Stromal cell of bone marrow (primary cell): ENCODE data around the gene SRCAP.

Experiments used
- DNase-seq: peaks from one replicate; pipeline ENCODE4 v3.0.0-alpha.2; 2012; ENCODE audit warnings: low read depth

Gene SRCAP

DNA sequence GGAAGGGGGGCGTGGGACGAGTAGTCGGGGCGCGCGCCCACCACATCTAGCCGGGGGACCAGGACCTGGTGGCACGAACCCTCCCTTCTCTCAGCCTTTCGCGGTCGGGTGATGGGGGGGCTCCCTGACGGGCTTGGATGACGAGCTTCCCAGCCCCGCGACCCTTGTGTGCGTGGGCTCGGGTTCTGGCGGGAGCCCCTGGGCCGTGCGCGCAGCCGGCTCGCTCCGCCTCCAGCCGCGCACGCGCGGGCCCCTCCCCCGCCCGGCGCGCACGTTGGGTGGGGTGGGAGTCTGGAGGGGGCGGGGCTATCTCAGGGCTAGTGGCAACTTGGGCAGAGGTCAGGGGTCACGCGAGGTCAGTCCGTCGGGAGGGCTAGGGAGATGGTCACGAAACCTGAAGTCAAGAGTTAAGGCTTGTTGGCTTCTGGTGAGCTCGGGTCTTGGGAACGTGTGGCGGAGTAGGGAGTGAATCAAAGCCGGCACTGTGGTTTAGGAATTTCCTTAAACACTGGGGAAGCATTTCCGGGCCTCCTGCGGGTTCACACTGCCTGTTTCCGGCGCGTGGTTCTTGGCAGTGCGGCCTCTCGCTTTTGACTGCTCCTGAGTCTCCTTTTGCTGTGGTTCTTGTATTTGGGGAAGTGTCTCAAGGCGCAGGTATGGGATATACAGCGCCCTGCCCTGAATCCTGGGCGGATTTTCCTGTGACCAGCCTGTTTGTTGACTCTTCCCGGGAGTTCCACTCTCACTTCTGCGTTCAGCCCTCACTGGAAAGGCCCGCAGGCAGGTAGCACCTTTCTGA is at the start of gene SRCAP:
TSS of gene SRCAP (plus strand) at position 356 of the 799 bp plus-strand sequence. CDS start 1,654 bp downstream, outside the sequence.
- peak; percentile 44 for DNase-seq

DNA sequence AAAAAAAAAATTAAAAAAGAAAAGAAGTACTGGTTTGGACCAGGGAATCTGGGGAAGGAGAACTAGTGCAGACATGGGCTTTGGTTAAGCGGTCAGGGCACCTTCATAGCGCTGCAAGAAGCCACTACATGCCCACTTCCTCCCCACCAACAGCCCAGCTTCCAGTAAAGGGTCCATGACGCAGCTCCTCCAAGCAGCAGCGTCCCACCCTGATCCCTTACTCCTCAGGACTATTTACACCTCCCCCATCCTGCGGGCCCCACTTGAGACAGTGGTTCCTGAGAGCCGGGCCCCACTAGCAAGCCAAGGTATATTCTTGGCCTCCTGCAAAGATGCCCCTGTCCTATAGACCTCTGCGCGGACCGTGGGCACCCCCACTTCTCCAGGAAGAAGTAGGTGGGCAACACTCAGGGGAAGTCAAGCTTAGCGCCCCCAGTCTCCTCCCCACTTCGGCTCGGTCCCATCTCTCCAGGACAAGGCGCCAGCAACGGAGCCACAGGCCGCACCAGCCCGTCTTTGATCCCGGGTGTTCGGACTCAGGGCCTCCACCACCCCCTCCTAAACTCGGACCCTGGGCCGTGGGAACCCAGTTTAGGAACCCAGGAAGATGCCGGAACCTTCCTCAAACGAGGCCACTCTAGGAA is 49.1 kb upstream of the SRCAP start:
- no peak for DNase-seq

DNA sequence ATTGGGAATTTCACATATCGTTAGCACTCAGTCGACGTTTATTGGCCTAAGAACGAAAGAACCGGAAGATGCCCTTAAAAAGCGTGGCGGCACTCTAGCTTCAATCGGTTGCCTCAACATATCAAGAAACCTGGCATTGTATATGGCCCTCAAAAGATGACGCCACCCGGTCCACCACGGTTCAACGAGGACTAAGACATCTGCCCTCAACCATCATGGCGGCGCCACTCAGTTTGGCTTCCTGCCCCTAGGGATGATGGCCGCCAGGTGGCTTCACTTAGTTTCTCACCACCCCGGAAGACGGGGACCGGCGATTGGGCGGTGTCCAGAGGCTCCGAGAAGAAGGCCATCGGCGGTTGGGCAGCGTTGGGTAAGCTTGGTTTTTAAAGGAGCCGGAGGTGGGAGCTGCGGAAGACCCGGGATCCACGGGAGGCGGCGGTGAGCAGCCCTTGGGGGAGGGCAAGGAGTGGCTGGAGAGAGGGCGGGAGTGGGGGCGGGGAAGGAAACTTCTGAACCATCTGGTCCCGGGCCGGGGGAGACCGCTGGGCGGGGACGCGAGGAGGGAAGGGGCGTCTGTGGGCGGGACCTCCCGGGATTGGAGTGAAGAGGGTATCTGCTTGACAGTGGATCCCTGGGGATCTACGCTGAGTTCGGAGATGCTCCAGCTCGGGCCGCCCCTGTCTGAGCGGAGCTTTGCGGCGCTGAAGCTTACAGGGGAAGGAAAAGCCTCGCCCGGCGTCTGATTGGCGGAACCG is 48.4 kb upstream of the SRCAP start, which contains the start of gene PRR14:
TSS of gene PRR14 (plus strand) at position 592 of the 755 bp plus-strand sequence. CDS start 686 bp downstream, outside the sequence.
- DNase-seq = peak; percentile 99

DNA sequence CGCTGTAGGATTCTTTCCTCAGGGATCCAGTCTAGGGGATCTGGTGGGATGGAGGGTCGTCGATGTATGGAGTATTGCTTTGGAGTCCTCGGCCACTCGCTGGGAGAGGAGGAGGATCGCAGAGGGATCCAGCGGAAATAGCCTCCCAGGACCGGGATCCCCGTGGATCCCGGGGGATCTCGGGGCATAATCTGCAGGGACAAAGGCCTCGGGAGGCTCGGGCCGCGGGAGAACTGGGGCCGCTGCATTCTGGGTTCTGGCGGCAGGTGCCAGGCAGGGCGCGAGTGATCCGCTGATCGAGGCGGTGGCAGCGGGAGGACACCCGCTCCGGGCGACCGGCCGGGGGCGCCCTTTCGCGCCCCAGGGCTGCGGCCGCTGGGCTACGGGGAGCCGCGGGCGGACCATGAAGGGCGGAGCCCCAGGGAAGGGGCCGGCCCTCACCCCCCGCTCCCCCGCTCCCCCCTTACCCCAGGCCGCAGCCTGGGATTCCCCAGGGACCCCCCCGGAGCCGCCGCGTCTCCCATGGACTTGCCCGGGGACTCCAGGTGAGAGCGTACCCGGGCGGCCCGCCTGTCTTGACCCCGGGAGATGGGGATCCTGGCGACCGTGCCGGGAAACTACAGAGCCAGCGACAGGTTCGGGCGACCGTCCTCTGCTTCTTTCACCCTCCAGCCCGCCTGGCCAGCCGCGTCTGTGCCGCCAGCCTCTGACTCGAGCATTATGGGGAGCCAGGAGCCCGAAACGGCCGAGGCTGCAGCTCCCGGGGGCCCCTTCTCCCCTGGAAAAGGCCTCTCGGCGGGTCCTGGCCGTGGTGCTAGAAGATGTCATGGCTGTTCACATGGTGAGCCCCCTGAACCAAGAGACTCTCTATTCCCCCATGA is 47.6 kb upstream of the SRCAP start:
- peak; percentile 55 for DNase-seq

DNA sequence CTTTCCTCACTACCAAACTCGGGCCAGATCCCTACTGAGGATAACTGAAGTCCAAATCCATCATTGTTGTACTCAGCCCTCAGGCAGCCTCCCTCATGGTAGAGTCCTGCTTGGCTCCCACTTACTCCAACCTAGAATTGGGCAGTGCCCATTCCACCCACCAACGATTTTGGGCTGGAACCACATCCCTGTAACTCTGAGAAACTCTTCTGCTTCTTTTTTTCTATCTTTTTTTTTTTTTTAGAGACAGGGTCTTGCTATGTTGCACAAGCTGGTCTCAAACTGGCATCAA is 47.0 kb upstream of the SRCAP start:
- DNase-seq = no peak

DNA sequence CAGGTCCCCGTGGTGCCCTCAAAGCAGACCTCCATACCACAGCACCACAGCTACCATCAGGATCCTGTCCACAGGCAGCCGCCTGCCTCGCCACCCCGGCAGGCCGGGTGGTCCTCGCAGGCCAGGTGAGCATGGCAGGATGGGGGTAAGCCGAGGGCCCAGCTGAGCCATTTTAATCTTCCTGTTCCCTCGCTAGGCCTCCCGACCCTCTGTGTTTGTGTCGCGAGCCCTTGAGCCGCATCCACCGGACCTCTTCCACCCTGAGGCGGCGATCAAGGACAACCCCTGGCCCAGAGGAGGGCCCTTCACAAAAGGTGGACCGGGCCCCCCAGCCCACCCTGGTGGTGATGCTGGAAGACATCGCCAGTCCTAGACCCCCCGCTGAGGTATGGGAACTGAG is 46.3 kb upstream of the SRCAP start:
- no peak for DNase-seq

DNA sequence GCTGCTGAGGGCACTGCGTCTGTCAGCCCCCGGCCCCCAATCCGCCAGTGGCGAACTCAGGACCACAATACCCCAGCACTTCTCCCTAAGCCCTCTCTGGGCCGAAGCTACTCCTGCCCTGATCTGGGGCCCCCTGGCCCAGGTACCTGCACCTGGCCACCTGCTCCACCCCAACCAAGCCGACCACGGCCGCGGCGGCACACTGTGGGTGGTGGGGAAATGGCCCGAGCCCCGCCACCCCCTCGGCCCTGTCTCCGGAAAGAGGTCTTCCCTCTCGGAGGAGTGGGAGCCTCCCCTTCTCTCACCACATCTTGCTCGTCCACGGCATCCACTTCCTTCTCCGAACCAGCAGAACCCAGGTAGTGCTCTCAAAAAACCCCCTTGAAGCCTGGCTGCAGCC is 44.1 kb upstream of the SRCAP start:
- DNase-seq = no peak

DNA sequence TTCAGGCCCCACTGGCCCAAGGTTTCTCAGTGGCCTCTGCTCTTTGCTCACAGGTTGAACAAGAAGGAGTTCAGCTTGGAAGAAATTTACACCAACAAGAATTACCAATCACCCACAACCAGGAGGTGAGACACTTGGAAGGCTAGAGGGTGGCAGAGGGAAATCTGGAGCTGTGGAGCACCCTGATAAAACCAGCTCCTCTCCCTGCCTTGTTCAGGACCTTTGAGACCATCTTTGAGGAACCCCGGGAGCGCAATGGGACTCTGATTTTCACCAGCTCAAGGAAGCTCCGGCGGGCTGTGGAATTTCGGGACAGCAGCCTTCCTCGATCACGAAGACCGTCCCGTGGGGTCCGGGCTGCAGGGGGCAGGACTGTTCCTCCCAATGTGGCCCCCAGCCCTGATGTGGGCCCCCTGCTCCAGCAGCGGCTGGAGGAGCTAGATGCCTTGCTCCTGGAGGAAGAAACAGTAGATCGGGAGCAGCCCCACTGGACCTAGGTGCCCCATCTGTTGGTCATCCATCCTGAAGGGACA is 43.1 kb upstream of the SRCAP start:
- DNase-seq = no peak

DNA sequence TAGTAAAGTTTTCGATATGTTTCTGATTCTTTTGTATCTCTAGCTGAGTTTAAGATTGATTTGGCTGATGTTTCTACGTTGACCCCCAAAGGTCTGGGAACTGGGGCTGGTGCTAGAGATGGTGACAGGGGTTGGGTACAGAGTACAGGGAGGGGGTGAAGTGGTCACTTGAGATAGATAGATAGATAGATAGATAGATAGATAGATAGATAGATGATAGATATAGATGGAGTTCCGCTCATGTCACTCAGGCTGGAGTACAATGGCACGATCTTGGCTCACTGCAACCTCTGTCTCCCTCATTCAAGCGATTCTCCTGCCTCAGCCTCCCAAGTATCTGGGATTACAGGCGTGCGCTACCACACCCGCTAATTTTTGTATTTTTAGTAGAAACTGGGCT is 42.6 kb upstream of the SRCAP start:
- DNase-seq = no peak

DNA sequence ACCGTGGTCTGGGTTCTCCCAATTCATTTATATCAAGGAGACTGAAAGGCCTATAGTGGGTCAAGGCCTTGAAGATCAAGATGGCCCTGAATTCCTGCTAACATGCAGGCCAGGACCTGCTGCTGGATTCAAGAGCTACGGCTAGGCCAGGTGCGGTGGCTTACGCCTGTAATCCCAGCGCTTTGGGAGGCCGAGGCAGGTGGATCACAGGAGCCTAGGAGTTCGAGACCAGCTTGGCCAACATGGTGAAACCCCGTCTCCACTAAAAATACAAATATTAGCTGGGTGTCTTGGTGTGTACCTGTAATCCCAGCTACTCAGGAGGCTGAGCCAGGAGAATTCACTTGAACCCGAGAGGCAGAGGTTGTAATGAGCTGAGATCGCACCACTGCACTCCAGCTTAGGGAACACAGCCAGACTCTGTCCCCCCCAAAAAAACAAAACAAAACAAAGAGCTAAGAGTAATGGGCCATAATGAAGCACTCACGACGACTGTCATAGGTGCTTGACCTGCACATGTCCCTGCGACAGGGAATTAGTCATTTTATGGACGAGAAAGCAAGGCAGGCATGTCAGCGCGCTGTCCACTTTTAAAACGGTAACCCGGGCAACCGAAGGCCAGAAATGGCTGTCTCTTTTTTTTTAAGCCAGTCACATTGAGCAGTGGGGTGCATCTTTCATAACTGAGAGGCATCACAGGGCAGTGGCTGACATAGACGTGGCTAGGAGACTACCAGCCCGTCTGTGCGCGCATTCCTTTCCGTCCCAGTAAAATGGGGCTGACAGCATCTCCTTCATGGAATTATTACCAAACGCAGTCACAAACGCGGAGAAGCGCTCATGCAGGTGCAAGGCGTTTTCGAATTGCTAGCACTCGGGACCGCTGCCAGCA is 41.8 kb upstream of the SRCAP start:
- peak; percentile 41 for DNase-seq

DNA sequence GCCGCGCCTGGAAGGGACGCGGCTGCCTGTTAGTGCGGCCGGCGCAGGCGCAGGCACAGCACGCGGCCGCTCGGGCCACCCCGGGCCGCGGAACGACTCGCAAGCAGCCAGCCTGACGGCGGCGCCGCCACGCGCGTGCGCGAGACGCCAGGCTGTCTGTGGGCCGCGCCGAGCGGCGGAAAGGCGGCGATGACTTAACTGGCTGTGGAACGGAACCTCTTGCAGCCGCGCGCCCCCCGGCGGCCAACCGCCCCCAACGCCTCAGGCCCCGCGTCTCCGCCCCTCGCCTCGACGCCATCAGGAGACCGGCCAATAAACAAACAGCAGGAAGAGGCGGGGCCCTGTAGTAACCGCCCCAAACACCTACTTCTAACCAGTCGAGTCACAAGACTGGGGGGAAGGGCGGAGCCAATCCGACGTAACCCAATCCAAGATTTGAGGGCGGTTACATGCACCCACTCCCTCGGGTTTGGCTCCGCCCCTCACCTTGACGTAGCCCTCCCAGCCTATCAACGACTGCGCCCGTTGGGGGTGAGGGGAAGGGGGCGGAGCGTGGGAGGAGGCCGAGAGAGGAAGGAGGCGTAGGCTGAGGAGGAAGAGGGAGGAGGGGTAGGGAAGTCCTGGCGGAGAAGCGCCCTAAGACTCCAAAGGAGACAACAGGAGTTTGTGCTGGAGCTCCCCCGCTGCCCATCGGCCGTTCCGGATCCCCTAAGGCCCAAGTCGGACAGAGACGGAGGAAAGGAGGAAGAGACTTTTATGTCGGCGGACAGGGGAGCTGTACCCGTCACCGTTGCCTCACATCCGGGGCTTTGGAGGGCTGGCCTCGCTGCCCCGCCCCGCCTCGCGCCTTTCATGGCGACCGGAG is 40.9 kb upstream of the SRCAP start, which contains the start of gene FBRS:
TSS of gene FBRS (plus strand) at position 566 of the 865 bp plus-strand sequence. CDS start 1,088 bp downstream, outside the sequence.
- DNase-seq = peak; percentile 100

DNA sequence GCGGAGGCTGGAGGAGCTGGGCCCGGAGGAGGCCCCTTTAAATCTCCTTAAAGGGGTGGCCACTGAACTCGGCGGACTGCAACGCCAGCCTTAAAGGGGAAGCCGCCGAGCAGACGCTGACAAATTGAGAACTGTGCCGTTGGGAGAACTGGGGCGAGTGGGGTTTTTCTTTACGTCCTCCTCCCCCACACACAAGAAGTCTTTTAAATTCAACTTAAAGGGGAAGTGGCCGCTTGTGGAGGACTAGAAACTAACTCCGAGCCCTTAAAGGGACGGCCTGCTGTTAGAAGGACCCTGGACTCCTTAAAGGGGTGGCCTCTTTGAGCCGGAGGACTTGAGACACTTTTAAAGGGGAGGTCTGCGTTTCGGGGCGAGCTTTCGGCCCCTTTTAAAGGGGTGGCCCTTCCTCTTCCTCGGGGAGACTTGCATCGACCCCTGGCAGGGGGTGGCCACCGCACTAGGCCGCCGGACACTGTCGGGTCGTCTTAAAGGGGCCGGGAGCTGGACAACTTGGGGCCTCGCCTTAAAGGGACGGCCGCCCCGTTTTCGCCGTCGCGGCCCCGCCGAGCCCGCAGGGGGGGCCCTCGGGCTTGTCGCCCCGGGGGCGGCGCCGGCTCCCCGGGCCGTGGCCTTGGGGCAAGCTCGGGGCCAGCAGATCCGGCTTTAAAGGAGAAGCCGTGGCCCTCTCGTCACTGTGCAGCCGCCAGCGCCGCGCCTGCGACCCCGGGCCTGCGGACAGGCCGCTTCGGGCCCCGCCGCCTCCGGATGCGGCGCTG is 40.1 kb upstream of the SRCAP start:
- DNase-seq = peak; percentile 94

DNA sequence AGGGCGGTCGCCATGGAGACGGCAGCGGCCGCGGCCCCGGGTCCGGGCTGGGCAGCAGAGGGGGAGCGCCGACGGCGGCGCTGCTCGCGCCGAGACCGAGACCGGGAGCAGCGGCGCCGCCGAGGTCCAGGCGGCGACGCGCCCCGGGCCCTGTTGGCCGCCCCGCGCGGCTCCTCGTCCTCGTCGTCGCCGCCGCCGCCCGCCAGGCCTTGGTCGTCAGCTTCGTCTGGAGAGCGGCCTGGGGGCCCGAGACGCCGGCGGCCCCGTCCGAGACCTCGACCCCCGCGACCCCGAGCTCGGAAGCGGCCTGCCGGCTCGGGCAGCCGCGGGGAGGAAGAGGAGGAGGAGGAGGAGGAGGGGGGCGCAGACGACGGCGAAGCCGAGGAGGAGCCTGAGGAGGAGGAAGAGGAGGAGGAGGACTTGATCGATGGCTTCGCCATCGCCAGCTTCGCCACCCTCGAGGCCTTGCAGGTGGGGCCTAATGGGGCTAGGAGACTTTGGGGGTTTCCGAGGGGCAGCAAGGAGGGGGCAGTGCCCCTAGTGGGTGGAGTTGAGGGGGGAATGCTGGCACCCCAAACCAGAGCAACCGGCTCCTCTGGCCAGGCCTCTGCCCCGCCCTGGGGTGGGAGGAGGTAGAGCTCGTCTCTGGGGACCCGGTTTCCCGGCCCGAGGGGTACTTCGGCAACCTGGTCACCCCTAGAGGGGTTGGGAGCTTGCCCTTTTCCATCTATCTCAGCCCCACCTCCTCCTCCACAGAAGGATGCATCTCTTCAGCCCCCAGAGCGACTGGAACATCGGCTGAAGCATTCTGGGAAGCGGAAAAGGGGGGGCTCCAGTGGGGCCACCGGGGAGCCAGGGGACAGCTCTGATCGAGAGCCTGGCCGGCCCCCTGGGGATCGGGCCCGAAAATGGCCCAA is 39.2 kb upstream of the SRCAP start:
- DNase-seq = no peak

DNA sequence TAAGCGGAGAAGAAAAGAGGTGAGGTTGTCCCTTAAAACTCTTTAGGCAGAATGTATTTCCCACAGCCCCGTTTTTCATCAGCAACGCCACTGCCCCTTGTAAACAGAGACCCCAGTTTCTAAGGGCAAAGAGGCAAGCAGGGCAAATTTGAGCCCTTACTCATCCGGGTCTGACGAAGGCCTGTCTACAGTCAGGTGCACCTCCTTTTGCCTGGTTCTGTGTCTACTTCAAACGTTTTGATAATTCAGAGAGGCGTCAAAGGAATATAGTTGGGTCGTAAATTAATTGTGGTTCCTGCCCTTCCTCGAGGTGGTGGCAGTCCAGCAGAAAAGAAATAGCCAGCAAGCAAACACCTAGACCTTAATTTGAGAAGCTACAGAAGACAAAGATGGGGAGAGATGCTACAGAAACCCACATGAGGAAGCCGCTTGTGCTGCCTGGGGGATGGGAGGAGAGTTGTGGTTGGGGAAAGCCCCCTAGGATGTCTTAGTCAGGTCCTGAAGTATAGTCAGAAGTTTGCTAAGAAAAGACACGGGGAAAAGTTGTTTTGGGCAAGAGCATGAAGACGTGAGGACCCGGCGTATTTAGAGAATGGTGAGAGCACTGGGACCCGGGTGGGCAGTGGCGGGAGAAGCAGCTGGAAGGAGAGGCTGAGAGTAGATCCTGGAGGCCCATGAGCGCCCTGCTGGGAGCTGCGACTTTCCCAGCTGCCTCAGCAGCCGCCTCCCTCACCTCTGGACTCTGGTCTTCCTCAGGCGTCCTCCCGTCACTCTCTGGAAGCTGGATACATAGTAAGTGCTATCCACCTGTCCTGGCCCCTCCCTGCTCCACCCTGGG is 38.3 kb upstream of the SRCAP start:
- DNase-seq = no peak

DNA sequence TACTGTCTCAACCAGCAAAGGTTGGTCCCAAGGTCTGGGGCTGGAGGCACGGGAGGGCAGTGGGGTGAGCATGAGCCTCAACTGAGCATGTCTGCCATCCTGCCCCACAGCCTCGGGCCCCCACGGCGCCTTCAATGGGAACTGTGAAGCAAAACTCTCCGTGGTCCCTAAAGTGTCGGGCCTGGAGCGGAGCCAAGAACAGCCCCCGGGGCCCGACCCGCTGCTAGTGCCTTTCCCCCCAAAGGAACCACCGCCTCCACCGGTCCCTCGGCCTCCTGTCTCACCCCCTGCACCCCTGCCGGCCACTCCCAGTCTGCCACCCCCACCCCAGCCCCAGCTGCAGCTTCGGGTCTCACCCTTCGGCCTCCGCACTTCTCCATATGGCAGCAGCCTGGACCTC is 36.5 kb upstream of the SRCAP start:
- no peak for DNase-seq

DNA sequence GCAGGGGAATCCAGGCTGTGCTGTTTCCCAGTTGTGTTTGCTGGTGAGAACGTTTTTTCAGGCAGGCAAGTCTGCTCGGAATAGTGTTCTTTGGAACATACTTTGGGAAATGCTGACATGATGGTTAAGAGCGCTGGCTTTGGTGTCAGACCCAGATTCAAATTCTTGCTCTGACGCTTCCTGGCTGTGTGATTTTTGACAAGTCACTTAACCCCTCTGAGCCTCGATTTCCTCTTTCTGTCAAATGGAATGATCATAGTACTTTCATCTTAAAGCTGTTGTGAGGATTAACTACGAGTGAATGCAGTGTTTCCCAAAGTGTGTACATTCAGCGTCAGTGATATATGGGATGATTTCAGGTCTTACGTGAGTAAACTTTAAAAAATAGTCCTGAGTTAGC is 35.9 kb upstream of the SRCAP start:
- no peak for DNase-seq

DNA sequence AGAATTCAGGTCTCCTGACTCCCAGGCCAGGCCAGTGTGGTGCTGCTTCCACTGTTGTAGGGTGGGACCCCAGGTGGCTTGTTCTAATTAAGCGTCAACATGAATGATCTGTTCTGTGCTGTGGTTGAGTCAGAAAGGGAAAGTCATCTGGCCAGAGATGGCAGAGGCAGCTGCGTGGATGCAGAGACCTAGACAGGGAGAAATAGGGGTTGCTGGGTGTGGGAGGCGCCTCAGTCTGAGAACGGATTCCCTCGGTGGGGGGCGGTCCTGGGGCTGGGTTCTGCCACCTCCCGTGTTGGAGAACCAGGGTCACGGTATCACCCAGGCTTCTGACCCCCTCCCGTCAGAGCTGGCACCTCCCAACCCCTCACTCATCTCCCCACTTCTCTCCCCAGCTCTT is 35.2 kb upstream of the SRCAP start:
- DNase-seq = no peak
